Epithelial cell of esophagus (primary cell): ENCODE data around the gene RCOR1.

ENCODE experiments used
- DNase-seq: peaks from one replicate; pipeline ENCODE4 v3.0.0; 2010; ENCODE audit warnings: low read depth
- H3K4me3 ChIP-seq: 2 replicates; pipeline ENCODE4 v1.5.1; 2011; ENCODE audit warnings: mild to moderate bottlenecking, low read length, control low read depth
- TF ChIP-seq, protein P1 (sequence below): IDR thresholded peaks from 2 replicates; pipeline ENCODE4 v1.5.1; 2011; ENCODE audit warnings: low read depth, mild to moderate bottlenecking, low read length, control low read depth, inconsistent platforms; ENCODE audit not compliant: insufficient read depth; ENCODE audit errors: missing control alignments

Gene RCOR1

DNA sequence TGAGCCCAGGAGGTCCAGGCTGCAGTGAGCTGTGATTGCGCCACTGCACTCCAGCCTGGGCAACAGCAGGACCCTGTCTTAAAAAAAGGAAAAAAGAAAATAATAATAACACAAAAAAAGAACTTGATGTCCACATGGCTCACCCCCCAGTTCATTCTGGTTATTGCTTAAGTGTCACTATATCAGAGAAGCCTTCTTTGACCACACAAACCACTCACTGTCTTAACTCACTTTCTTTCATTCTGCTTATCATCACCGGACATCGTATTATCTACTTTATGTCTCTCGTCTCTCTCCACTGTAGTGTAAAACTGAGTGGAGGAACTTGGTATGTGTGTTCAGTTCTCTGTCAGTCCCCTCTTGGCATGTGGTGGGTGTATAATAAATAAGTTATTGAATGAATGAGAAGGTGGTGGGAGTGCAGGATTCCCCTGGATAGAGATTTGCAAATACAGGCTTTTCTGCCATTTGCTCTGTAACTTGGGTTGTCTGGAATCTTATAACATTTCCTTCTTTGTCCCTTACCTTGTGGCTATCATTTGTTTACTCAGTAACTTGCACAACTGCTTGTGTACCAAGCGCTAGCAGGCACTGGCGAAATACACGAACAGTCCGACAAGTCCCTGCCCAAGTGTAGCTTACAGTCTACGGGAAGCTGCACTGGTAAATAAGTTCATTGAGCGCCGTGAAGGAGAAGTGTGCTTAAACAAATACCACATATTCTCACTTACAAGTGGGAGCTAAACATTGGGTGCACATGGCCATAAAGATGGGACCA is 98.2 kb downstream of the RCOR1 start:
- TF ChIP-seq, protein P1, sequence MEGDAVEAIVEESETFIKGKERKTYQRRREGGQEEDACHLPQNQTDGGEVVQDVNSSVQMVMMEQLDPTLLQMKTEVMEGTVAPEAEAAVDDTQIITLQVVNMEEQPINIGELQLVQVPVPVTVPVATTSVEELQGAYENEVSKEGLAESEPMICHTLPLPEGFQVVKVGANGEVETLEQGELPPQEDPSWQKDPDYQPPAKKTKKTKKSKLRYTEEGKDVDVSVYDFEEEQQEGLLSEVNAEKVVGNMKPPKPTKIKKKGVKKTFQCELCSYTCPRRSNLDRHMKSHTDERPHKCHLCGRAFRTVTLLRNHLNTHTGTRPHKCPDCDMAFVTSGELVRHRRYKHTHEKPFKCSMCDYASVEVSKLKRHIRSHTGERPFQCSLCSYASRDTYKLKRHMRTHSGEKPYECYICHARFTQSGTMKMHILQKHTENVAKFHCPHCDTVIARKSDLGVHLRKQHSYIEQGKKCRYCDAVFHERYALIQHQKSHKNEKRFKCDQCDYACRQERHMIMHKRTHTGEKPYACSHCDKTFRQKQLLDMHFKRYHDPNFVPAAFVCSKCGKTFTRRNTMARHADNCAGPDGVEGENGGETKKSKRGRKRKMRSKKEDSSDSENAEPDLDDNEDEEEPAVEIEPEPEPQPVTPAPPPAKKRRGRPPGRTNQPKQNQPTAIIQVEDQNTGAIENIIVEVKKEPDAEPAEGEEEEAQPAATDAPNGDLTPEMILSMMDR = no peak
- H3K4me3 ChIP-seq = no peak overlapping the region
- peak; percentile 24 for DNase-seq

DNA sequence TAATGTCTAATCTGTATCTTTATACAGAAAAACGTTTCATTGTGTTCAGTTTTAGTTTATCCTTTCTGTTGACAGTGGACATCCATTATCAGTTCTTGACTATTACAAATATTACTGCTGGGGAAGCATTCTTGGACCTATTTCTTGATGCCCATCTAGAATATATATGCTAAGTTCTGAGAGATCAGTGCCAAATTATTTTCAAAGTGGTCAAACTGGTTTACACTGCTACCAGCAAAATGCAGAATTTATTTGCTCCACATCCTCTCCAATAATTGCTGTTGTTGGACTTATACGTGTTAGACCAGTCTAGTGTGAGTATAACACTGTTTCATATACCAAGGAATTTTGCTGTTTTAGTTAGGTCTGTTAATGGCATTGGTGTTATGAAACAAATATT is 99.3 kb downstream of the RCOR1 start:
- H3K4me3 ChIP-seq = no peak overlapping the region
- TF ChIP-seq, protein P1 = no peak
- peak; percentile 42 for DNase-seq

DNA sequence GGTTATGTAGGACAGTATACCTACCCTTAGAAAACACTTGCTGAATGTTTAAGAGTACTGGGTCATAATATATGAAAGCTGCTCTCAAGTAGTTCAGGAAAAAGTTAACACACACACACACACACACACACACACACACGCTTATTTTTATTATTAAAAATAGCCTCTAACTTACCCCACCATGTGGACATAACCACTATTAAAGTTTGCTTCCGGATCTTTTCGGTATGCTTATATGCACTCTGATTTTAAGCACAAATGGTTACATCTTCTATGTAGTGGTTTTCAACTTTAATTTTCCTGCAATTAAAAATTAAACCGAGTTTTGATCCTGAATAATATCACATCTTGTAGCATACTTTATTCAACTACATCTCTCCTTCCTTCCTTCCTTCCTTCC is 99.9 kb downstream of the RCOR1 start:
- TF ChIP-seq, protein P1 = no peak
- no peak for DNase-seq
- no peak overlapping the region for H3K4me3 ChIP-seq

DNA sequence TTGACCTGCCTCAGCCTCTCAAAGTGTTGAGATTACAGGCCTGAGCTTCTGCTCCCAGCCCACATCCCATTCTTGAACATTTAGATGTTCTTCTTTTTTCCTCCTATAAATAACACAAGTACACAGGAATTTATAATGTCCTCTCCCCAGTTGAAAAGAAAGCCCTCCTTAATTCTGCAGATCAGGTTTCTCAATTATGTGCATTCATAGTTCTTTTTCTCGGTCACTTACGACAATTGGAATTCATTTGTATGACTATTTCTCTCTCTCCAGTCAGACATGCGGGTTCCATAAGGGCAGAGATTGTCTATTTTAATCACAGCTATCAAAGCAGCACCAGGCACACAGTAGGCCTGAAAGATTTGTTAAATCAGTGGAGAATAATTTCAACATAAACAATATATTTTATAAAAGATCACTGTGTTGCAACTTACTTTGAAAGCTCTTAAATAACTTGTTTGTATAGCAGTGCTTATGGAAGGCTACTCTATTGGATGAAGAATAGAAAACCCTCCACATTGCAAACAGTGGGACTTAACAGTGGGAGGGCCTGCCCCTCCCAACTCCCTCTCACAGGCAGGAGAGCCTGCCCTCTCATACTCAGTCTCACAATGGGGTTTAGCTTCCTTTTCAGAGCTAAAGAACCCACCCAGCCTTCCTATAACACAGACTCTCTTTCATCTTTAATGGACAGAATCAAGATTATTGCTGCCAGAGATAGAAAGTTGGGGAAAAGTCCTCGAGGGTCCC is 100.7 kb downstream of the RCOR1 start:
- TF ChIP-seq, protein P1 = no peak

DNA sequence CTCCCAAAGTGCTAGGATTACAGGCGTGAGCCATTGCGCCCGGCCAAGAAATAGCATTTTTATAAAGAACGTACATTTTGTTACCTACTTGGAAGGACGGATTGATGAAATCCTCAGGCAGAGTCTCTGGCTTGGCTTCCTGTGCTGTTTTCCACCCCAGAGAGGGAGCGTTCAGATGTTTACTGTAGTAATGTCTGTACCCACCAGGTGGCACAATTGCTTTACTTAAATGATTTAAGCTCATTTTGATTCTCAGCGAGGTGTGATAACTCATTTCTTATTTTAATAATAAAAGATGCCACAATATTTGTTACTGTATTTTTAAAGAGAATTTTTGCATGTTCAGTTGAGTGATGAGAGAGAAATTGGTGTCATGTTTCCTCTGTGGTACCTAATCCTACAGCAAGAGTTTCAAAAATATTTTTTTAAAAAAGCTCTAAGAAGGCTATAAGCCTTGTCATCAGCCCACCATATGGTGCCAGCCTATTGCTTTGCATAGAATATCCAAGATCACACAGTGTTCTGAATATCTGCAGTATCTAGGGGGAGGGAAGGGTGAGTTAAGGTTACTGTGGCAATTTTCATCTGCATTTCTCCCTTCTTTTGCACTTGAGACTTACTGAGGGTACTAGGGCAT is 102.2 kb downstream of the RCOR1 start:
- DNase-seq = peak; percentile 76
- TF ChIP-seq, protein P1 = peak; percentile 63

More for the DNA sequence above, 100.7 kb downstream of the RCOR1 start:
- DNase-seq = no peak
- no peak overlapping the region for H3K4me3 ChIP-seq

DNA sequence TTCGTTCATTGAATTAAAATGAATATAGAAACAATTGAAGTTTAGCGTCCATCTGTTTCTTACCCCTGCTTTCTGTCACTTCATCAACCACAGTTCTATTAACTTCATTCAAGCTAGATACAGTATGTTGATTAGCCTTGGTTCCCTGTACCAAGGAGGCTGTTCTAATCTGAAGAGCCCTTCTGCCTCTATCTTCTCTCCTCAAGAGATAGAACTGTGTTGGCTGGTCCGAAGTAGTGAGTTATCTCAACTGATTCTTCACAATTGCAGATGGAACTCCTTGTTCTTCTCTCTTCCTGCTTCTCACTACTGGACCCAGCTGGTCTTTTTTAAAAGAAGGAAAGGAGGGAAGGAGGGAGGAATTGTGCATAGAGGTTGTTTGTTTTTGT is 102.7 kb downstream of the RCOR1 start:
- no peak overlapping the region for H3K4me3 ChIP-seq
- TF ChIP-seq, protein P1 = no peak
- no peak for DNase-seq

More for the DNA sequence above, 102.2 kb downstream of the RCOR1 start:
- no peak overlapping the region for H3K4me3 ChIP-seq
